HG03575 (cell line): ENCODE measurements around the gene PAXX.
"Not testable (repeated sequence)": the region's sequence is repeated elsewhere in the genome, so short reads cannot be mapped to it uniquely, and the experiment has no call there.

Experiments
- ATAC-seq: cut with Tn5 transposase; IDR thresholded peaks from one replicate; pipeline ENCODE4 v1.9.1; 2021; ENCODE audit not compliant: unreplicated experiment, insufficient number of reproducible peaks, low FRiP score; ENCODE audit errors: extremely low read depth

The PAXX gene

GRCh38 chr9:137025517-137025966, 33.3 kb downstream of the PAXX start:
- ATAC-seq, result no peak

GRCh38 chr9:137026384-137026783, 34.2 kb downstream of the PAXX start:
- ATAC-seq, result no peak

GRCh38 chr9:137026828-137027227, 34.6 kb downstream of the PAXX start:
- ATAC-seq, result no peak

- ATAC-seq, result no peak
These were observed 35.4 kb downstream of the PAXX start, which contains the start of gene ABCA2 for GRCh38 chr9:137027369-137028262. Gene ABCA2, minus strand, starts transcription at chr9:137028237. Its CDS starts 97 bp downstream, at chr9:137028140.

- ATAC-seq, result no peak
These were observed 36.2 kb downstream of the PAXX start for GRCh38 chr9:137028263-137029057.

- no peak for ATAC-seq
These were observed 37.1 kb downstream of the PAXX start for GRCh38 chr9:137029058-137029936.

- no peak for ATAC-seq
These were observed 37.8 kb downstream of the PAXX start for GRCh38 chr9:137030006-137030405.

GRCh38 chr9:137030538-137031527, 38.6 kb downstream of the PAXX start:
- no peak for ATAC-seq

GRCh38 chr9:137031904-137032640, 39.9 kb downstream of the PAXX start, which contains the start of gene FUT7:
Gene FUT7, minus strand, starts transcription at chr9:137032088. Its CDS starts 97 bp downstream, at chr9:137031991.
- ATAC-seq, result no peak

GRCh38 chr9:137032858-137033257, 40.6 kb downstream of the PAXX start:
- no peak for ATAC-seq

GRCh38 chr9:137033481-137033880, 41.3 kb downstream of the PAXX start:
- not testable (repeated sequence) for ATAC-seq

GRCh38 chr9:137034039-137034708, 42.0 kb downstream of the PAXX start:
- no peak for ATAC-seq

GRCh38 chr9:137034709-137035506, 42.7 kb downstream of the PAXX start:
- no peak for ATAC-seq

- no peak for ATAC-seq
These were observed 43.2 kb downstream of the PAXX start for GRCh38 chr9:137035507-137035834.

- no peak for ATAC-seq
These were observed 43.7 kb downstream of the PAXX start for GRCh38 chr9:137035937-137036336.

GRCh38 chr9:137037035-137037434, 44.8 kb downstream of the PAXX start:
- no peak for ATAC-seq
